IMR-90 (cell line): ENCODE data around the gene JMJD7. TPM values are rescaled to one million over a fixed set of nuclear protein-coding genes. Genes with fewer than 3 reads are reported as not detected.

Source experiments
- ATAC-seq: fragments of 200-7000 bp; cut with Tn5 transposase; 2 replicates; pipeline ENCODE4 v1.9.1; 2020; ENCODE audit warnings: low read depth, mild to moderate bottlenecking, moderate library complexity
- BruUV-seq: library from RNA; stranded (reverse); fragments of 400-500 nt; replicated peaks from 2 replicates; lab custom pipeline; 2021; lab: Mats Ljungman, UMichigan
- CTCF ChIA-PET: fragments of 300-600 bp; formaldehyde crosslinking; extraction: SDS; loops from one replicate; lab custom pipeline; 2021; ENCODE audit warnings: antibody characterized with exemption; lab: Yijun Ruan, JAX
- POLR2A ChIA-PET: fragments of 300-600 bp; sonication (Branson Sonifier 250); formaldehyde crosslinking; loops from one replicate; lab custom pipeline; 2022; ENCODE audit warnings: antibody characterized with exemption; ENCODE audit not compliant: unreplicated experiment; lab: Charles Lee
- DNase-seq: peaks from one replicate; pipeline ENCODE4 v3.0.0; 2013
- H2AFZ ChIP-seq: replicated peaks from 2 replicates; pipeline ENCODE3; 2013; ENCODE audit warnings: low read length, mild to moderate bottlenecking; ENCODE audit not compliant: poor library complexity
- H2AK5ac ChIP-seq: 2 replicates; pipeline ENCODE4 v1.6.1; 2013; ENCODE audit warnings: low read depth, low read length, inconsistent platforms
- H2AK9ac ChIP-seq: replicated peaks from 2 replicates; pipeline ENCODE3; 2013; ENCODE audit warnings: mild to moderate bottlenecking, low read depth, low read length, moderate library complexity; ENCODE audit not compliant: poor library complexity
- H2BK120ac ChIP-seq: 2 replicates; pipeline ENCODE4 v1.6.1; 2013; ENCODE audit warnings: low read depth, low read length, inconsistent platforms
- H2BK15ac ChIP-seq: 3 replicates; pipeline ENCODE4 v1.6.1; 2013; ENCODE audit warnings: low read depth, low read length, inconsistent platforms
- H2BK20ac ChIP-seq: 2 replicates; pipeline ENCODE4 v1.6.1; 2013; ENCODE audit warnings: low read depth, mild to moderate bottlenecking, inconsistent platforms, low read length, moderate library complexity
- H2BK5ac ChIP-seq: 2 replicates; pipeline ENCODE4 v1.6.1; 2013; ENCODE audit warnings: mild to moderate bottlenecking, low read depth, low read length, inconsistent platforms; ENCODE audit not compliant: poor library complexity, severe bottlenecking
- H3K14ac ChIP-seq: replicated peaks from 2 replicates; pipeline ENCODE4 v1.6.1; 2013; ENCODE audit warnings: low read depth, low read length, inconsistent platforms
- H3K18ac ChIP-seq: 2 replicates; pipeline ENCODE4 v1.6.1; 2013; ENCODE audit warnings: low read depth, low read length, control low read depth
- H3K23ac ChIP-seq: 2 replicates; pipeline ENCODE4 v1.6.1; 2013; ENCODE audit warnings: low read depth, low read length, inconsistent platforms
- H3K27ac ChIP-seq: 2 replicates; pipeline ENCODE4 v1.5.1; 2013; ENCODE audit warnings: mild to moderate bottlenecking, control low read depth, low read length; ENCODE audit not compliant: insufficient read depth
- H3K27me3 ChIP-seq: 2 replicates; pipeline ENCODE4 v1.6.1; 2013; ENCODE audit warnings: low read length; ENCODE audit not compliant: control insufficient read depth, insufficient read depth
- H3K36me3 ChIP-seq: 2 replicates; pipeline ENCODE4 v1.6.1; 2013; ENCODE audit warnings: low read length, mixed read lengths; ENCODE audit not compliant: control insufficient read depth, insufficient read depth
- H3K4ac ChIP-seq: 2 replicates; pipeline ENCODE4 v1.6.1; 2013; ENCODE audit warnings: low read depth, low read length, inconsistent platforms
- H3K4me1 ChIP-seq: 2 replicates; pipeline ENCODE4 v1.6.1; 2013; ENCODE audit warnings: low read length, mixed read lengths; ENCODE audit not compliant: control insufficient read depth, insufficient read depth
- H3K4me2 ChIP-seq: 2 replicates; pipeline ENCODE4 v1.6.1; 2013; ENCODE audit warnings: low read depth, mild to moderate bottlenecking, control low read depth, low read length, moderate library complexity
- H3K4me3 ChIP-seq: 2 replicates; pipeline ENCODE4 v1.5.1; 2013; ENCODE audit warnings: low read depth, mild to moderate bottlenecking, control low read depth, low read length, moderate library complexity; ENCODE audit not compliant: insufficient read depth
- H3K56ac ChIP-seq: 2 replicates; pipeline ENCODE4 v1.6.1; 2013; ENCODE audit warnings: low read length, inconsistent platforms; ENCODE audit not compliant: insufficient read depth; ENCODE audit errors: extremely low read depth
- H3K79me1 ChIP-seq, 2 experiments: 2 replicates each; pipeline ENCODE4 v1.6.1; 2013; ENCODE audit warnings: low read length in 2 of 2, inconsistent platforms in 1 of 2, low read depth in 1 of 2
- H3K9ac ChIP-seq: 2 replicates; pipeline ENCODE4 v1.6.1; 2013; ENCODE audit warnings: low read depth, low read length, control low read depth
- H3K9me1 ChIP-seq: 2 replicates; pipeline ENCODE4 v1.6.1; 2013; ENCODE audit warnings: low read length, inconsistent platforms; ENCODE audit not compliant: insufficient read depth
- H3K9me3 ChIP-seq: 2 replicates; pipeline ENCODE4 v1.6.1; 2013; ENCODE audit warnings: low read length; ENCODE audit not compliant: control insufficient read depth, insufficient read depth
- H4K20me1 ChIP-seq: 2 replicates; pipeline ENCODE4 v1.6.1; 2013; ENCODE audit warnings: low read length, inconsistent platforms; ENCODE audit not compliant: insufficient read depth
- H4K5ac ChIP-seq: 2 replicates; pipeline ENCODE4 v1.6.1; 2013; ENCODE audit warnings: mild to moderate bottlenecking, low read depth, low read length, control low read depth
- H4K8ac ChIP-seq, 2 experiments: 2 replicates each; pipeline ENCODE4 v1.6.1; 2013; ENCODE audit warnings: low read depth in 2 of 2, low read length in 2 of 2, control low read depth in 1 of 2, inconsistent platforms in 1 of 2
- H4K91ac ChIP-seq: 2 replicates; pipeline ENCODE4 v1.6.1; 2013; ENCODE audit warnings: low read depth, low read length, inconsistent platforms; ENCODE audit not compliant: insufficient read depth
- BHLHE40 ChIP-seq: fragments of 150-350 bp; IDR thresholded peaks from 2 replicates; pipeline ENCODE4 v1.6.1; 2016; ENCODE audit warnings: mild to moderate bottlenecking, low read depth, low read length
- CEBPB ChIP-seq: IDR thresholded peaks from 2 replicates; pipeline ENCODE4 v1.6.1; 2012; ENCODE audit warnings: low read depth, low read length, improper control_type of control experiment
- CHD1 ChIP-seq: IDR thresholded peaks from 2 replicates; pipeline ENCODE4 v1.6.1; 2012; ENCODE audit warnings: low read depth, low read length, improper control_type of control experiment
- ELK1 ChIP-seq: fragments of 150-350 bp; IDR thresholded peaks from 2 replicates; pipeline ENCODE4 v1.6.1; 2016; ENCODE audit warnings: low read depth, mild to moderate bottlenecking, low read length, moderate library complexity, borderline replicate concordance
- FOS ChIP-seq: fragments of 150-350 bp; IDR thresholded peaks from 2 replicates; pipeline ENCODE4 v1.6.1; 2016; ENCODE audit warnings: low read depth, low read length
- MAFK ChIP-seq: IDR thresholded peaks from 2 replicates; pipeline ENCODE4 v1.6.1; 2012; ENCODE audit warnings: low read depth, low read length, improper control_type of control experiment
- MAZ ChIP-seq: IDR thresholded peaks from 2 replicates; pipeline ENCODE4 v1.6.1; 2012; ENCODE audit warnings: low read depth, mild to moderate bottlenecking, low read length, improper control_type of control experiment, moderate library complexity, borderline replicate concordance
- MXI1 ChIP-seq: IDR thresholded peaks from 2 replicates; pipeline ENCODE4 v1.6.1; 2012; ENCODE audit warnings: low read depth, mild to moderate bottlenecking, low read length, moderate library complexity, borderline replicate concordance
- NFE2L2 ChIP-seq: fragments of 150-350 bp; IDR thresholded peaks from 2 replicates; pipeline ENCODE4 v1.6.1; 2016; ENCODE audit warnings: low read depth, mild to moderate bottlenecking, low read length
- POLR2A ChIP-seq: IDR thresholded peaks from 2 replicates; pipeline ENCODE4 v1.6.1; 2012; ENCODE audit warnings: mild to moderate bottlenecking, low read depth, low read length
- RAD21 ChIP-seq: IDR thresholded peaks from 2 replicates; pipeline ENCODE4 v1.6.1; 2012; ENCODE audit warnings: low read length, improper control_type of control experiment
- RCOR1 ChIP-seq: IDR thresholded peaks from 2 replicates; pipeline ENCODE4 v1.6.1; 2012; ENCODE audit warnings: mild to moderate bottlenecking, low read length, improper control_type of control experiment; ENCODE audit not compliant: insufficient replicate concordance
- SMC3 ChIP-seq: fragments of 150-350 bp; IDR thresholded peaks from 2 replicates; pipeline ENCODE4 v1.6.1; 2016; ENCODE audit warnings: low read depth, mild to moderate bottlenecking, antibody characterized with exemption, low read length, moderate library complexity
- WGBS, 2 experiments: methylation state at CpG; one replicate each; pipeline versions ENCODE4 v1.1.5 to v1.1.7; 2013; ENCODE audit warnings: missing lambda C conversion rate in 2 of 2; ENCODE audit not compliant: insufficient read length in 1 of 2; ENCODE audit errors: extremely low coverage in 2 of 2; 5-methylcytosine and 5-hydroxymethylcytosine counted together
- dilution Hi-C: fragments of 300-500 bp; cut with HindIII; formaldehyde crosslinking; loops from one replicate; pipeline ENCODE4 v1.14.3; 2018; ENCODE audit warnings: low sequenced_read_pairs; ENCODE audit not compliant: unreplicated experiment
- in situ Hi-C: fragments of 300-500 bp; cut with MboI; formaldehyde crosslinking; loops from 3 replicates; pipeline ENCODE4 v1.14.3; 2019; ENCODE audit warnings: low sequenced_read_pairs, inconsistent platforms, mixed read lengths
- intact Hi-C: fragments of 100-400 bp; cut with micrococcal nuclease; formaldehyde crosslinking; loops from 2 replicates; pipeline ENCODE4 v1.10.0; 2022
- polyA plus RNA-seq, 3 experiments: library from polyadenylated mRNA; depleted of rRNA; stranded (reverse); fragments of >200 nt; gene quantifications; 2 replicates each; pipeline ENCODE4 v1.2.3, GENCODE V29; 2012; ENCODE audit warnings: low replicate concordance in 1 of 3
- total RNA-seq: library from RNA; depleted of rRNA; stranded (reverse); fragments of >200 nt; gene quantifications from 2 replicates; pipeline ENCODE4 v1.2.3, GENCODE V29; 2012

Gene JMJD7
- total and polyA plus RNA-seq, 2 of the 4 experiments (the other 2 are of a cell fraction) = 5.0 to 6.3 TPM

- H3K9me1 ChIP-seq = no peaks in the 10 kb centered on the region
- 77% methylated on average over 3 of the region's 12 CpGs; no CpG with 5 or more reads in 1 of the 2 experiments for whole genome bisulfite sequencing, 2 experiments
- TF ChIP-seq MAFK (no peak), SMC3 (no peak), CHD1 (no peak), RCOR1 (no peak), ELK1 (no peak), CEBPB (no peak), RAD21 (no peak), MXI1 (no peak), NFE2L2 (no peak), POLR2A (no peak), BHLHE40 (no peak), FOS (no peak), MAZ (no peak)
- dilution Hi-C loops = no loop called here
- no peak overlapping the region for H4K8ac ChIP-seq
- H3K4ac ChIP-seq = no peak overlapping the region
- no peaks in the 10 kb centered on the region for H3K36me3 ChIP-seq
- ATAC-seq (no peak), DNase-seq (no peak)
- no peak overlapping the region for H3K18ac ChIP-seq
- no peaks in the 10 kb centered on the region for H3K79me1 ChIP-seq
- H2BK5ac ChIP-seq = no peak overlapping the region
- POLR2A ChIA-PET = no interaction called here
- no peak overlapping the region for H2BK15ac ChIP-seq
- H3K27ac ChIP-seq = no peak overlapping the region
- no peak overlapping the region for H3K14ac ChIP-seq
- H3K4me1 ChIP-seq = no peaks in the 10 kb centered on the region
- H4K91ac ChIP-seq = no peak overlapping the region
- in situ Hi-C loops = no loop called here
- BruUV-seq = no TSS peak
- CTCF ChIA-PET = interaction anchor here (1.7 kb wide), 1 partner anchor 14 kb away, joined by 4 read pairs; no protein-coding TSS in a partner anchor
- H4K5ac ChIP-seq = no peak overlapping the region
- peaks cover 42% of the 10 kb centered on the region for H3K27me3 ChIP-seq
- H3K56ac ChIP-seq = no peak overlapping the region
- H2BK120ac ChIP-seq = no peak overlapping the region
- no peak overlapping the region for H2AK5ac ChIP-seq
- H3K23ac ChIP-seq = no peak overlapping the region
- no peak overlapping the region for H3K9ac ChIP-seq
- H3K9me3 ChIP-seq = no peaks in the 10 kb centered on the region
- intact Hi-C loops = no loop called here
- H4K20me1 ChIP-seq = peaks cover 9% of the 10 kb centered on the region; the same call in 1 of the 2 replicates
- H3K4me2 ChIP-seq = no peak overlapping the region
- H2AFZ ChIP-seq = no peak overlapping the region
- H2BK20ac ChIP-seq = no peak overlapping the region
- no peak overlapping the region for H2AK9ac ChIP-seq
- H3K4me3 ChIP-seq = no peak overlapping the region
Measured at GRCh38 chr15:41876689-41877088, 48.8 kb downstream of the JMJD7 start.
